GM11168 (cell line): ENCODE results near the gene AVPI1.
"Not testable (repeated sequence)": the region's sequence is repeated elsewhere in the genome, so short reads cannot be mapped to it uniquely, and the experiment has no call there.

Experiments used
- in situ Hi-C: fragments of 300-500 bp; cut with MboI; formaldehyde crosslinking; loops from one replicate; pipeline ENCODE4 v1.12.0; 2022; ENCODE audit warnings: low sequenced_read_pairs; ENCODE audit not compliant: unreplicated experiment

The AVPI1 gene

DNA sequence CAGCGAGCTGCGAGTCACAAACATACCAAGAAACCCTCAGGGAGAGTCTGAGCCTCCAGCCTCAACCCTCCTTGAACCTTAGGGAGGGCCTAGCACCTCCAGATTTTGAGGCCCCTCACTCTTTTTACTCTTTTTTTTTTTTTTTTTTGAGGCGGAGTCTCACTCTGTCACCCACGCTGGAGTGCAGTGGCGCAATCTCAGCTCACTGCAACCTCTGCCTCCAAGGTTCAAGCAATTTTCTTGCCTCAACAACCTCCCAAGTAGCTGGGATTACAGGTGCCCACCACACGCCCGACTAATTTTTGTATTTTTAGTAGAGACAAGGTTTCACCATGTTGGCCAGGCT lies 2.7 kb downstream of the AVPI1 start:
- in situ Hi-C loops: not testable (repeated sequence)

DNA sequence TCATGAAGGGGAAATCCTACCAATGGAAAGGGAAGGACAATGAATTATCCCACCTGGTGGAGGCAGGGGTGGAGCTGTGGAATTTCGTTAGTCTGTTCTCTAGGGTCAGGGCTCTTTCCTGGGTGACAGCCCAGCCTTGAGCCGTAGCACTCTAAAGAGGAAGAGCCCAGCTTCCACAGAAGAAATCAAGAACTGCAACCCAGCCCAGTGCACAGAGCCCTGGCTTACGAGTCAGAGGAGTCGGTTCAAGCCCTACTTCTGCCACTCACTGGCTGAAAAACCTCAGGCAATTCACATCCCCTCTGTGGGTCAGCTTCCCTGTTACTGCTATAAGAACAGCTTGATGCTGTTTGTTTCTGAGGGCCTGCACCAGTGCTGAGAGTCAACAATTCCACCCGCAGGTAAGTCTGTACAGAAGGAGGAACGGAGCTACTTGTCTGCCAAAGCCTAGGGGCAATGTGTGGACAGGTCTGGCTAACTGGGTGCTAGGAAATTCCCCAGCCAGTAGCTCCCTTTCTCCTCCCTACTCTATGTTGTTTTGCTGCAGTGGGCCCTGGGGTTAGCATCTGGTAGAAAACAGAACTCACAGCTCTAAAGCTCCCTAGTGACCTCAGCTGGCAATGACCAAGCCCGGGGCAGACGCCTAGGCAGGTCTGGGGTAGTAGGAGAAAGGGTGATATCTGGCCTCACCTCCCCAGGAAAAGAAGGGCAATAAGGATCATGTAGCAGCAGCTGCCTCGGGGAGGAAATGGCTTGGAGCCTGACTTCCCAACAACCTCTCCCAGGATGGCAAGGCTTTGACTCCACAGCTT lies 3.3 kb downstream of the AVPI1 start:
- in situ Hi-C loops: no loop called here

DNA sequence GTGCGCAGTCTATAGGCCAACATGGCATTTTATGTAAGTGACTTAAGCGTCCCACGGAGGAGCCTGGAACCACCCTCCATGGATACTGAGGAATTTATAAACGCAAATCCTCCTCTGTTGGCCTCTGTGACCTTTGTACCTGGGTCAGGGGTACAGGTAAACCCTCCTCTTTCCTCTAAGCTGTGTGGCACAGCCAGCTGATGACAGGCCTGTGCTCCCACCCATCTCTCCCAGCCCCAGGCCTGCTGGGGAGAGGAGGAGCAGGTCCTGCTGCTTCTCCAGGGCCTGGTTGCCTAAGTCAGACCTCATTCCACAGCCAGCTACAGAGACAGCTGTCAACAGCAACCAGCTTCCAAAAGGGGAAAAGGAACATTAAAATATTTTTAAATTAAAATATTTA lies 5.0 kb downstream of the AVPI1 start:
- in situ Hi-C loops: no loop called here

- in situ Hi-C loops: no loop called here
These were observed 7.4 kb downstream of the AVPI1 start for GRCh38 chr10:97679594-97679993.

DNA sequence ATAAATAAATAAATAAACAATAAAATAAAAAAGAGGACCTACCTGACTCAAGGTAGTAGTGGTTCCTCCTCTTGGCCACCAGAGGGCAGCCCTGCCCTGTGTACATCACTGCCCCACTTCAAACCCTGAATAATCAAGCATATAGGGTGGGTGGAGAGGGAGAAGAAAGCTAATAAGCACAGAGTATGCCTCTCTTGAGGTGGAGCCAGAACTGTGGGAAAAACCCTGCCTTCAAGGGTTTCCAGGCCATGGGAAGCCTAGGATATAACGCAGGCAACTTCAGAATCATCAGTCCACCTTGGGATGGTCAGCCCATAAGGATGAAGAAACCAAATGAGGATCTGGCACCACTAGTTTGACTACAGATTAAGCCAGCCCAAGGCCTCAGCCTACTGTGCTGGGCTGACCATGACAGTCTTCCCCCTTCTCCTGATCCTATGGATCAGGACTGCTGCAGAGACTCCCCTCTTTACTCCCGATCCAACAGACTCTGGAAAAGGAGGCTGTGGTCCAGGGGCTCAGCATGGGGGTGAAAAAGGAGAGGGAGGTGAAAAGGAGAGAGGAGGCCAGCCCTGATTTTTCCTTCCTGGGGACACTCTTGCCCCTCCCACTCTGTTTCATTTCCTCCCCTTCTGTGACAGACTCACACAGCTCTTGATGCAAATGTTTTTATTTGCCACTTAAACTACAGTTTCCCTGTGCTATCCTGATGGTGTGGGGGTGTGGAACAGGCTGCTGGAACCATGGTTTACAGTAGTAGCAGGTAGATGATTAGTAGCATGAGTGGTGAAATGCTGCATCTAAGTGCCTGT lies 10.1 kb downstream of the AVPI1 start:
- in situ Hi-C loops: no loop called here

DNA sequence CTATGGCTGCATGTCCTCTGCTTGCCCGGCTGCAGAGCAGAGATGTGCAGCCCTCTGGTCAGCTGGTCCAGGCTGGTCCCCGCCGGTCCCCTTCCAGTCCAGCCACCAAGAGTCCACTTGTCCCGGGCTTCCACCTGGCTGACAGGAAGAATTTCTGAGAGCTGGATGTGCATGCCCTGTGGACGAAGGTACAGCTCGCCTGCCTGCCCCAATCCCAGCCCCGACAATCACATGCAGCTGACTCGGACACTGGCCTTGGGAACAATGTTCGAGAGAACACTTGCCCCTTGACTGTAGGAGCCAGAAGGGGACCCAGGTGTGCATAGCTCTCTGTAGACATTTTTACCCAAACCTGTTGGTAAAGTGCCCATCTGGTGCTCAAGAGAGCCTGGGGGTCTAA lies 11.8 kb downstream of the AVPI1 start:
- in situ Hi-C loops: no loop called here

DNA sequence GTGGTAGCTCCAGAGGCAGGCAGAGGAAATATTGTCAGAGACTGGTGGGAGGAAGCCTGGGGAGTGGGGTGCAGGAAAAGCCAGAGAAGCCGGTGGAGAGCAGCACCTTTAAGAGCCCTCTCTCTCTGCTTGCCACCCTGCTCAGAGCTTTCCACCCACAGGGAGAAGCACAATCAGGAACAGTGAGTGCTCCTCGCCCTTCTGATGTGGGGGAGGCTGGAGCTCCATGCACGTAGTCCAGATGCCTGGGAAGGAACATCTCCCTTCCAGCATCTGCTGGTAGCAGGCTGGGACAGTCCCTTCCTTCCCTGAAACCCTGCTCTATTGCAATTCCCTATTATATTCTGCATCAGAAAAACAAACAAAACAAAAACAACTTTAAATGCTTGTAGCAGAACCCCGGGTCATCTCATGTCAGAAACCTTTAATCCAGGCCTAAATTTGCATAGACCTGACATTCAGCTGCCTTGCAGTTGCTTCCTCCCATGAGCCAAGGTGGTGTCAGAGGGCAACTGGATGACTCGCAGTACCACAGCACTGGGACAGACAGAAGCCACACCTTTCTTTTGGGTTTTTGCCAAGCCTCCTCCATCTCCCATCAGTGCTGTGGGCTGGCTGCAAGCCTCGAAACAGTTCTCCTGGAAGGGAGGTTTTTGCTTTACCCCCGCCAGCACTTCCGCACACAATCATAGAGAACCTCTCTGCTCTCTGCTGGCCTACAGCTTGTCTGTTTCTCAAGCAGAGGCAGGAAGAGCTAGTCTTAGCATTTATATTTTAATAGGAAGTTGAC lies 13.1 kb downstream of the AVPI1 start:
- in situ Hi-C loops: no loop called here

GRCh38 chr10:97669571-97669970 lies 17.5 kb downstream of the AVPI1 start:
- in situ Hi-C loops: no loop called here

DNA sequence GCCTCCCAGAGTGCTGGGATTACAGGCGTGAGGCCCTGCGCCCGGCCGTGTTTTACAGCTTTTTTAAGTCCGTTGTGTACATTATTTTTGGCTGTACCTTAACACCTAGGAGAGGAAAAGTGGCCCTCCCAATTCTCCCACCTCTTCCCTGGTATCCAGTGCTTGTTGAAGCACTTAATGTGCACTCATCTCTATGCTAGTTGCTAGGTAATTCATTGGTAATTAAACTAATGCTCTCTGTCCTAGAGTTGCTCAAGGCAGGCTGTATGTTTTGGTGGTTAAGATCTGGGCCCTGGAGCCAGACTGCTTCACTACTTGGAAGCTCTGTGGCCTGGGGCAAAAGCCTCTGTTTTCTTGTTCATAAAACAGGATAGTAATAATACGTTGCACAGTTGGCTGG lies 19.6 kb downstream of the AVPI1 start:
- in situ Hi-C loops: no loop called here

GRCh38 chr10:97666992-97667391 lies 20.0 kb downstream of the AVPI1 start:
- in situ Hi-C loops: no loop called here

DNA sequence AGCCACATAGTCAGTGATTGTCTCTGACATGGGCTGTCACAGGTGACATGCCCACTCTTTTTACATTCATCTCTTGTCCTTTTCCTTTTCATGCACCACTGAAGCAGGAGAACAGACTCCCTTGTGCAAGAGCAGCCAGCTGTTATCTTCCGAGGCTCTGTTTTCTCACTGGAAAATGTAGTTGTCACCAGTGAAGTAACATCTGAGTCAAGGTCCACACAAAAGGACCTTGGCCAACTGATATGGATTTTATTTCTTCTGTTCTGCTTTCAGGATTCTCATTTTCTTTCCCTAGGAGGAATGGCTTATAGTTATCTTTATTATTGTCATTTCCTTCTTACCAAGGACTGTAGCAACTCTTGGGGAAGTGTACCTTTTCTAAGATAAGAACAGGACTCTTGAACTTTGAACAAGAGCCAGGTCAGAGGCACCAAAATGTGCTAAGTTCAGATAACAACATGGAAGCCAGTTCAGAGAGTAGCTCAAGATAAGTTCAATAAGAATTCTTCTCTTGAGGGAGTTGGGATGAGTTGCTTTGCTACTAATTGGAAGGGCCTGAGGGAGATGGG lies 22.7 kb downstream of the AVPI1 start:
- in situ Hi-C loops: no loop called here

DNA sequence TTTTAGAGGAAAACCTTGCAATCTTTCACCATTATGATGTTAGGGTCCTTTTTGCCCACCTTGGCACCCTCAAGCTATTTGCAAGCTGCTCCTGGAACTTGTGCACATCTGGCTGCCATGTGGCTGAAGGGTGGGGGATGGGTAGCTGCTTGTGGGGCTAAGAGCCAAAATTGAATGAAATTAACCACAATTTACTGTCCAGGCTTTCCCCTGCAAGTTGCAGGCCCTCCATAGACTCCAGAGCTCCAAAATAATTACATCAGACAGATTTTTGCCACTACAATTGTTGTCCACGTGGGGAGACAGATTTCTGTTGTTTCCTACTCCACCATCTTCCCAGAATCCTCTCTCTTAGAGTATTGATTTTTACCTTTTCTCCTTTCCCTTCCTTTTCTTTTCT lies 27.5 kb downstream of the AVPI1 start:
- in situ Hi-C loops: no loop called here

DNA sequence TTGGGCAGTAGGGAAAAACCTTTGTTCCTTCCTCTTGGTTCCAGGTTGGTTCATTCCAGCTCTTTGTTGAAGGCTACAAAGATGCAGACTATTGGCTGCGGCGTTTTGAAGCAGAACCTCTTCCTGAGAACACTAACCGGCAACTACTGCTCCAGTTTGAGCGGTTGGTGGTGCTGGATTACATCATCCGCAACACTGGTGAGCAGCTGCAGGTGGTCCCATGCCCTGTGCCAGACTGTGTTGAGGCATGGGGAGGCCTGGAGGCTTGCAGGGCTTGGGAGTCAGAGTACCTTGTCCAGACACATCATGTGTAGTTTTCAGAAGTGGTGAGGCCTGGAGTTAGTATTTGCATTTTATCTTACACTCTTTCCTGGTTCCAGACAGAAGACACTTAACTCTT lies 30.3 kb downstream of the AVPI1 start:
- in situ Hi-C loops: no loop called here

- in situ Hi-C loops: no loop called here
These were observed 35.3 kb downstream of the AVPI1 start for GRCh38 chr10:97651773-97652172.

DNA sequence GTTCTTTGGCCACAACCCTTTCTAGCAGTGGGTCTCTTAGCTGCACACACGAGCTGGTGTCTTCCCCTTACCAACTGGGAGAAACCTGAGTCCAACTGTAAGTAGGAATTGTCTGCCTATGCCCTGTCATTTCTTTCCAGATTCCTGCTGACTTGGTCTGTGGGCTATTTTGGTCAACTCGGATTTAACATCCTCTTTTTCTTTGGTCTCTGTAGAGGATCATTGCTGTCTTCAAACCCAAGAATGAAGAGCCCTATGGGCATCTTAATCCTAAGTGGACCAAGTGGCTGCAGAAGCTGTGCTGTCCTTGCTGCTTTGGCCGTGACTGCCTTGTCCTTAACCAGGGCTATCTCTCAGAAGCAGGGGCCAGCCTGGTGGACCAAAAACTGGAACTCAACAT lies 36.3 kb downstream of the AVPI1 start:
- in situ Hi-C loops: no loop called here

- in situ Hi-C loops: not testable (repeated sequence)
These were observed 37.7 kb downstream of the AVPI1 start for GRCh38 chr10:97649405-97649750.

- in situ Hi-C loops: no loop called here
These were observed 38.3 kb downstream of the AVPI1 start for GRCh38 chr10:97648562-97649404.

DNA sequence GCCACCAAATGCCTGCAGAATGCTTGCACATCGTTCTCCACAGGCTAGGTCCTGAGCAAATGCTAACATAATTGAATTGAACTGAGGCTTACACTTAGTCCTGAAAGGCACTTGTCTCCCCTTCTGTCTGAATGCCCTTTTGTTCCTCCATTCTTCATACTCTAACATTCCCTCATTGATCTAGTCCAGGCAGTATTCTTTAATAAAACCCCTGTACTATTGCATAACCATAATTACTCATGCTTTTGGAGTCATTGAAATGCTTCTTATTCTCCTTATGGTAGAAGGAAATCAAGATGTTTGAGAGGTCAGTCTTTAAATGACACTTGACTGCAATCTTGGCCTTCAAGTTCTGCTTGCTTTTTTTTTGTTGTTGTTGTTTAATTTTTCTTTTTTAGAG lies 39.5 kb downstream of the AVPI1 start:
- in situ Hi-C loops: no loop called here

DNA sequence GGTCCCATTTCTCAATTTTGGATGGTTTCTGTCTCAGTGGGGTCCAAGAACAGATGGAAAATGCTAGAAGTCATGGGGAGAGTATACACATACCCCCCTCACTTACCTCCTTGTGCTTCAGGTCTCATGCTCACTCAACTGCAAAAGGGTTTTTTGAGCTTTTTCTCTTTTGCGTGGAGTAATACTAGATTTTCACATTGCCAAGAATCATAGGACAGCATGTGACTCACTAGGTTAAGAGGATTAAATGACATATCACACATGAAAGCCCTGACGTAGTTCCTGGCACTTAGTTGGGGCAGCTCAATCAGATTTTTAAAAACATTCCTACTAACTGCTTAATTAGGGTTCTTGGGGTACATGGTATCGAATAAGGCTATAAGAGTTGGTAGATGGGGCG lies 42.1 kb downstream of the AVPI1 start:
- in situ Hi-C loops: no loop called here

- in situ Hi-C loops: no loop called here
These were observed 43.5 kb downstream of the AVPI1 start for GRCh38 chr10:97643441-97643985.
